Ovary (tissue), 9 donors: Measurements from ENCODE around the gene CHN2. TPM values are rescaled to one million over a fixed set of nuclear protein-coding genes. Genes with fewer than 3 reads are reported as not detected.

Experiments used
- DNase-seq, 5 donors: peaks; one replicate each; pipeline ENCODE4 v3.0.0-alpha.2; 2019 to 2020
- H3K27ac ChIP-seq, 2 donors: fragments of 200-600 bp; one replicate each; pipeline versions ENCODE4 v1.5.1 to v1.8.0; 2019 to 2022
- H3K27me3 ChIP-seq: fragments of 200-600 bp; one replicate; pipeline ENCODE4 v1.8.0; 2022
- H3K36me3 ChIP-seq: fragments of 200-600 bp; sonication (generic); one replicate; pipeline ENCODE4 v1.5.1; 2019
- H3K4me1 ChIP-seq: one replicate; pipeline ENCODE4 v1.8.1; 2013; ENCODE audit warnings: mild to moderate bottlenecking, moderate library complexity; ENCODE audit not compliant: insufficient read depth
- H3K4me3 ChIP-seq: fragments of 200-600 bp; sonication (generic); one replicate; pipeline ENCODE4 v1.5.1; 2017
- H3K9me3 ChIP-seq, 2 donors: fragments of 200-600 bp in 1 of 2; sonication (generic) in 1 of 2; one replicate each; pipeline versions ENCODE4 v1.5.1 to v1.8.1; 2013 to 2019; ENCODE audit warnings: mild to moderate bottlenecking in 1 of 2, moderate library complexity in 1 of 2
- EP300 ChIP-seq: sonication (generic); formaldehyde crosslinking; IDR thresholded peaks from one replicate; pipeline ENCODE4 v1.6.1; 2017; ENCODE audit warnings: antibody characterized with exemption
- POLR2A ChIP-seq: fragments of 450-650 bp; IDR thresholded peaks from one replicate; pipeline ENCODE4 v1.6.1; 2017; ENCODE audit warnings: antibody characterized with exemption, mild to moderate bottlenecking, moderate library complexity
- WGBS, 3 donors: extraction: QIAGEN DNeasy Blood & Tissue Kit in 1 of 3; methylation state at CpG; one replicate each; pipeline versions ENCODE4 v1.1.5 to v1.1.7; 2013 to 2017; 5-methylcytosine and 5-hydroxymethylcytosine counted together
- intact Hi-C, 4 donors: fragments of 100-400 bp; cut with DNase I; formaldehyde crosslinking; loops; one replicate each; pipeline versions ENCODE4 v1.11.0 to v1.15.1; 2022 to 2023
- polyA plus RNA-seq, 2 donors: library from polyadenylated mRNA; stranded (reverse); fragments of 200-250 nt in 1 of 2; fragments of 350-450 nt in 1 of 2; fragmentation: Illumina TruSeq in 1 of 2; extraction: RNeasy Lipid Tissue Mini Kit (QIAGEN cat#74804) in 1 of 2; gene quantifications; one replicate each; pipeline ENCODE4 v1.2.3, GENCODE V29; 2013 to 2014
- total RNA-seq, 7 donors: library from RNA; depleted of rRNA in 2 of 7; stranded (reverse); fragments of >200 nt in 2 of 7; fragmentation: NEBNext Ultra II Directional in 3 of 7; extraction: Animal tissue kit (Norgen Biotek cat#: 25700) in 3 of 7; gene quantifications; one replicate each; pipeline versions ENCODE4 v1.1.0 to v1.2.4, GENCODE V29; 2016 to 2023
- TF ChIP-seq, protein P1 (sequence below), 3 donors: fragments of 450-650 bp in 2 of 3; fragments of 200-600 bp in 1 of 3; IDR thresholded peaks; one replicate each; pipeline versions ENCODE4 v1.5.1 to v1.8.0; 2016 to 2022; ENCODE audit warnings: antibody characterized with exemption in 3 of 3, mild to moderate bottlenecking in 1 of 3
- donor health status: DM: no; HTN: no; CAD: no; lungs with moderate emphysema.
- donor health status: DM: no; HTN: no; CAD: no.
- donor health status: Bipolar disorder and iron deficiency.
- donor health status: DM: yes; HTN: yes; CAD: no.
- donor health status: DM: no; HTN: no; CAD: no.
- donor health status: DM: yes; HTN: yes; CAD: no.

Gene CHN2
- total and polyA plus RNA-seq, 9 donors = 17.9 to 32.6 (median 22.3) TPM

GRCh38 chr7:29457565-29458011 is 263.0 kb downstream of the CHN2 start:
- Histone ChIP-seq H3K4me1 (peaks cover 15% of the 10 kb centered on the region), H3K27me3 (no peaks in the 10 kb centered on the region), H3K27ac (no peak overlapping the region), H3K36me3 (no peaks in the 10 kb centered on the region), H3K9me3 (no peaks in the 10 kb centered on the region), H3K4me3 (no peak overlapping the region)
- DNase-seq = no peak
- WGBS, 3 donors = 47 to 57% (median 53%) methylated on average over 7 of the region's 7 CpGs
- intact Hi-C loops = no loop called here
- TF ChIP-seq POLR2A (no peak), EP300 (no peak)
- TF ChIP-seq, protein P1, sequence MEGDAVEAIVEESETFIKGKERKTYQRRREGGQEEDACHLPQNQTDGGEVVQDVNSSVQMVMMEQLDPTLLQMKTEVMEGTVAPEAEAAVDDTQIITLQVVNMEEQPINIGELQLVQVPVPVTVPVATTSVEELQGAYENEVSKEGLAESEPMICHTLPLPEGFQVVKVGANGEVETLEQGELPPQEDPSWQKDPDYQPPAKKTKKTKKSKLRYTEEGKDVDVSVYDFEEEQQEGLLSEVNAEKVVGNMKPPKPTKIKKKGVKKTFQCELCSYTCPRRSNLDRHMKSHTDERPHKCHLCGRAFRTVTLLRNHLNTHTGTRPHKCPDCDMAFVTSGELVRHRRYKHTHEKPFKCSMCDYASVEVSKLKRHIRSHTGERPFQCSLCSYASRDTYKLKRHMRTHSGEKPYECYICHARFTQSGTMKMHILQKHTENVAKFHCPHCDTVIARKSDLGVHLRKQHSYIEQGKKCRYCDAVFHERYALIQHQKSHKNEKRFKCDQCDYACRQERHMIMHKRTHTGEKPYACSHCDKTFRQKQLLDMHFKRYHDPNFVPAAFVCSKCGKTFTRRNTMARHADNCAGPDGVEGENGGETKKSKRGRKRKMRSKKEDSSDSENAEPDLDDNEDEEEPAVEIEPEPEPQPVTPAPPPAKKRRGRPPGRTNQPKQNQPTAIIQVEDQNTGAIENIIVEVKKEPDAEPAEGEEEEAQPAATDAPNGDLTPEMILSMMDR (IDR thresholded peaks at IDR 0.05) = no peak

- peaks cover 8% of the 10 kb centered on the region for H3K4me1 ChIP-seq
- WGBS, 3 donors = 70 to 71% (median 70%) methylated on average over 7 of the region's 7 CpGs
- H3K27ac ChIP-seq = no peak overlapping the region
- H3K27me3 ChIP-seq = no peaks in the 10 kb centered on the region
- no peak for TF ChIP-seq POLR2A
- no peak for TF ChIP-seq EP300
- TF ChIP-seq, protein P1 (IDR thresholded peaks at IDR 0.05) = no peak
- no peak for DNase-seq
- intact Hi-C loops = no loop called here
- H3K36me3 ChIP-seq = no peaks in the 10 kb centered on the region
- H3K4me3 ChIP-seq = no peak overlapping the region
- no peaks in the 10 kb centered on the region for H3K9me3 ChIP-seq
Measured at GRCh38 chr7:29458933-29459332, 264.4 kb downstream of the CHN2 start.

GRCh38 chr7:29459589-29459988 is 265.0 kb downstream of the CHN2 start:
- Histone ChIP-seq H3K27me3 (no peaks in the 10 kb centered on the region), H3K4me1 (peaks cover 8% of the 10 kb centered on the region), H3K36me3 (no peaks in the 10 kb centered on the region), H3K9me3 (no peaks in the 10 kb centered on the region), H3K4me3 (no peak overlapping the region), H3K27ac (no peak overlapping the region)
- no peak for TF ChIP-seq EP300
- TF ChIP-seq, protein P1 (IDR thresholded peaks at IDR 0.05) = no peak
- no peak for DNase-seq
- intact Hi-C loops = no loop called here
- 91 to 96% (median 95%) methylated on average over 8 of the region's 8 CpGs for WGBS, 3 donors

- Histone ChIP-seq H3K9me3 (no peaks in the 10 kb centered on the region), H3K27ac (no peak overlapping the region), H3K4me3 (no peak overlapping the region), H3K36me3 (no peaks in the 10 kb centered on the region), H3K4me1 (peaks cover 6% of the 10 kb centered on the region), H3K27me3 (no peaks in the 10 kb centered on the region)
- intact Hi-C loops = no loop called here
- TF ChIP-seq EP300 = no peak
- TF ChIP-seq, protein P1 (IDR thresholded peaks at IDR 0.05) = no peak
- no peak for TF ChIP-seq POLR2A
- WGBS, 3 donors = 97 to 99% (median 97%) methylated on average over 4 of the region's 4 CpGs
- no peak for DNase-seq
Measured at GRCh38 chr7:29461996-29462395, 267.4 kb downstream of the CHN2 start.
